HG03095 (cell line): ENCODE data around the gene GLB1L2.
"Not testable (repeated sequence)": the region's sequence is repeated elsewhere in the genome, so short reads cannot be mapped to it uniquely, and the experiment has no call there.

Experiments used
- ATAC-seq: cut with Tn5 transposase; IDR thresholded peaks from one replicate; pipeline ENCODE4 v1.9.1; 2021; ENCODE audit warnings: moderate library complexity; ENCODE audit not compliant: unreplicated experiment

Gene GLB1L2, protein sequence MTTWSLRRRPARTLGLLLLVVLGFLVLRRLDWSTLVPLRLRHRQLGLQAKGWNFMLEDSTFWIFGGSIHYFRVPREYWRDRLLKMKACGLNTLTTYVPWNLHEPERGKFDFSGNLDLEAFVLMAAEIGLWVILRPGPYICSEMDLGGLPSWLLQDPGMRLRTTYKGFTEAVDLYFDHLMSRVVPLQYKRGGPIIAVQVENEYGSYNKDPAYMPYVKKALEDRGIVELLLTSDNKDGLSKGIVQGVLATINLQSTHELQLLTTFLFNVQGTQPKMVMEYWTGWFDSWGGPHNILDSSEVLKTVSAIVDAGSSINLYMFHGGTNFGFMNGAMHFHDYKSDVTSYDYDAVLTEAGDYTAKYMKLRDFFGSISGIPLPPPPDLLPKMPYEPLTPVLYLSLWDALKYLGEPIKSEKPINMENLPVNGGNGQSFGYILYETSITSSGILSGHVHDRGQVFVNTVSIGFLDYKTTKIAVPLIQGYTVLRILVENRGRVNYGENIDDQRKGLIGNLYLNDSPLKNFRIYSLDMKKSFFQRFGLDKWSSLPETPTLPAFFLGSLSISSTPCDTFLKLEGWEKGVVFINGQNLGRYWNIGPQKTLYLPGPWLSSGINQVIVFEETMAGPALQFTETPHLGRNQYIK

DNA sequence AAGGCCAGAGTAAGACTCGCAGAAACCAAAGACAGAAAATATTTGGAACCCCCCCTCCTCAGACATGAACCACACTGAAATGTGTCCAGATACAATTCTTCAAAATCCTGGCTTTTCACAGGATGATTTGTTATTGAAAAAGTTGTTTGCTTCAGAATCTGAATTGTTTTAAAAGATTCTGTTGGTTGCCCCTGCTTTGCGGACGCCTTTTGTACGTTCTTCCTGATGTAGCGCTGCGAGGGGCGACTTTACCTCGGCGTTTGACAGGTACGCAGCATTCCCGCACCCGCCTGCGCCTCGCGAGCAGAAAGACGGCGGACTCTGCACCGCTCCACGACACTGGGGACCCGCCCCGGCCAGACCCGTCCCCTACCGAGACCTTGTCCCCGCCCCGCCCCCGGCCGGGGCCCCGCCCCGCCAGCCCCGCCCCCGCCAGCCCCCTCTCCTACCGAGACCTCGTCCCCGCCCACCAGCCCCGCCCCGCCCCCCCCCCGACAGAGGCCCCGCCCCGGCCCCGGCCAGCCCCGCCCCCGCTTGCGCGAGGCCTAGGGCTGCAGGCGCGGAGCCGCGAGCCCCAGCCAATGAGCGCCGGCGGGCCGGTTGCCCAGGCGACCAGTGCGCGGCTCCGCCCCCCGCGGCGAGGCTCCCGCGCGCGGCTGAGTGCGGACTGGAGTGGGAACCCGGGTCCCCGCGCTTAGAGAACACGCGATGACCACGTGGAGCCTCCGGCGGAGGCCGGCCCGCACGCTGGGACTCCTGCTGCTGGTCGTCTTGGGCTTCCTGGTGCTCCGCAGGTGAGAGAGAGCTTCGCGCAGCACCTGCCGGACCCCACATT is at the start of gene GLB1L2:
Gene GLB1L2, plus strand, starts transcription at position 635 of the 835 bp plus-strand sequence. Its CDS starts 74 bp downstream, at position 709.
- ATAC-seq = no peak

DNA sequence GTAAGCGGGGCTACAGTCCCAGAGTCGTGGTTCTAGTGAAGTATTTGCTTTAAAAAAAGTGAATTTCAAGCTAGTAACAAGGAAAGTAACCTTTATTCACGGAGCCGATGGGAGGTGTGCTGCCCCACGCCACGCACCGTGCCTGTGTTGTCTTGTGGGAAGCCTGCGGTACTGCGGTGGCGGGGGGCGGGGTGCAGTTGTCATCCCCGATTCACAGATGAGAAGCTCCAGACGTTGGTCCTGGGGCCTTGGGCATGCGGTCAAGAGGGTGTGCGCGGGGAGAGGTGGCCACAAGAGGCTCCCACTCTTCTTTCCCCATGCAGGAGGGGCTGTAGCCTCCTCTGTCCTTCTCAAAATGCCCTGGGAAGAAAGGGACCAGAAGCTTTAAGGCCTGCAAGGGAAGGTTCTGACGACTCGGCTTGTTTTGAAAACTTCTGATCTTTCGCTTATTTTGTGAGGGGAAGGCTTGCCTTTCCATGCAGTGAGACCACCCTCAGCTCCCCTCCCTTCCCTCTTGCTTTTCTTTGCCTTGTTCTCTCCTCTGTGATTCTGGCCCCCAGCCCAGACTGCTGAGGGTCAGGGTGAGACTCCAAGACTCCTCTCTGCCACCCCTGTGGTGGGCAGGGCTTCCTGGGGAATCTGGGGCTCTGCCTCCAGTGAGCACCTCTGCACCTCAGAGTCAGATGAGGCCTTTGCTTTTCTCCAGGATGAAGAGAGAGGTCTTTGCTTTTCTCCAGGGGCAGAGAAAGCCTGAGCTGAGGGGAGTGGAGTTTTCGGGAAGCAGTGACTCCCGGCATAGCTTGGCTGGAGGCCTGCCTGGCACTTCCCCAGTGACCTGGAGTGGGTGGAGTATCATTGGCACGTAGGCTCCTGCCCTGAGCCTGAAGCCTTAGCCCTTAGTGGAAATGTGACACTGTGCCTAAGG is 49.4 kb upstream of the GLB1L2 start:
- ATAC-seq = no peak

DNA sequence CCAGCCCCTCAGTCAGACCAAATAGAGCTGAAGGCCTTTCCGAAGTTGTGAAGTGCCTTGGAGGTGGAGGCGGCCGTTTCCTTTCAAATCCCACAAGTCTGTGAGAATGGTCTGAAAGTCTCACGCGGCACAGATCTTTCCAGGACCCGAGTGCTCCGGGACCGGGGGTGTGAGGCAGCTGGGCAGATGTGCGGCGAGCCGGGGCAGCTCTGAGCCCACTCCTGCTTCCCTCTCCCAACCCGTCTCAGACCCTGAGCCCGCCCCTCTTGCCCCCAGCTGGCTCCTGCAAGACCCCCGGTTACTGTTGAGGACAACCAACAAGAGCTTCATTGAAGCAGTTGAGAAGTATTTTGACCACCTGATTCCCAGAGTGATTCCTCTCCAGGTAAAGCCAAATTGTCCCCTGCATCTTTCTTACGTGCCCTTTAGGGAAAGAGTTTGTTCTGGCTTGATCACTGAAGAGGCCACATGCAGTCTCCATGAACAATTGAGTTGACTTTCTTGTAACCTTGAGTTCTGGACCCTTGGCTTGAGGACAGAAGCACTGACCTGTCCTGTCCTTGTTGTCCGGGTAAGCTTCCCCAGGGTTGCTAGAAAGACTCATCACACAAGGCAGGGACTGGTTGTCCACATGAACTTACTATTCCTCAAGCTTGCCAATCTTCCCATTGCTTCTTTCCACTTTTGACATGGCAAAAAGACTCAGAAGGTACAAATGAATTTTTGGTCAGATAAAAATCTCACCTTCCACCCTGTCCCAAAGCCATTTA is 48.1 kb upstream of the GLB1L2 start:
- no peak for ATAC-seq

DNA sequence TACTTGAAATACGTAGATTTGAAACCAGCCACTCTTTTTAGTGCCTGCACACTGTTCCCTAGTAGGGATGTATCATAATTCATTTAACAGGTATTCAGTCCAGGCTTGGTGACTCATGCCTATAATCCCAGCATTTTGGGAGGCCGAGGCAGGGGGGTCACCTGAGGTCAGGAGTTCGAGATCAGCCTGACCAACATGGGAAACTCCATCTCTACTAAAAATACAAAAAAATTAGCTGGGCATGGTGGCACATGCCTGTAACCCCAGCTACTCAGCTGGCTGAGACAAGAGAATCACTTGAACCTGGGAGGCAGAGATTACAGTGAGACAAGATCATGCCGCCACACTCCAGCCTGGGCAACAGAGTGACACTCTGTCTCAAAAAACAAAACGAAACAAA is 47.4 kb upstream of the GLB1L2 start:
- not testable (repeated sequence) for ATAC-seq

DNA sequence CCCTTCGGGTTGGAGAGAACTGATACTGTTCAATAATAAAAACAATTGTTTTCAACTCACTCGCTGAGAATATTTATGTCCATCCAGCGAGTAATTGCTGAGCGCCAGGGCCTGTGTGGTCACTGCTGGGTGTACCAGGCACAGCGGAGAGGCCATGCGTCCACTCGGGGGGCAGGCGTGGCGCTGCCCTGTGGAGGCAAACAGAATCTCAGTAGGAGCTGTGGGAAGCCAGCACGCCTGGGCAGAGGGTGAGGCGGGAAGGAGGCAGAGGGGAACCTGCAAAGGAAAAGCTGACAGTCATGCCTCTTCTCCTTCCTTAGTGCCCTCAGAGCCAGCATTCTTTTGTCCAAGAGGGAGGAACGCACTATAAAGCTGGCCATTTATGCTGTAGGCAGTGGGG is 44.2 kb upstream of the GLB1L2 start:
- ATAC-seq = no peak

DNA sequence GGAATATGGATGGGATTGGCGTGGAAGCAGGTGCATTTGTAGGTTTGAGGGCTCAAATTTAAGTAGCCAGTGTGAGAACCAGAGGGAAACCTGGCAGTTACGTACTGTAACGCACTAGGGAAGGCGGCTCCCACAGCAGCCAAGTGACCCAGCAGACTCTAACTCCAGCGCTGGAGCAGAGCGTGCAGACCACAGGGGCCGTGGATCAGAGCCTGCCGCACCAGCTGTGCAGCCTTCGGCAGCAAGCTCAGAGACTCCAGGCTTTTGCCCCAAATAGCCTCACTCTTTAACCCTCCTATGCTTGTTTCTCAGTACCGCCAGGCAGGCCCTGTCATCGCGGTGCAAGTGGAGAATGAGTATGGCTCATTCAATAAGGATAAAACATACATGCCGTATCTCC is 43.3 kb upstream of the GLB1L2 start:
- ATAC-seq = no peak

DNA sequence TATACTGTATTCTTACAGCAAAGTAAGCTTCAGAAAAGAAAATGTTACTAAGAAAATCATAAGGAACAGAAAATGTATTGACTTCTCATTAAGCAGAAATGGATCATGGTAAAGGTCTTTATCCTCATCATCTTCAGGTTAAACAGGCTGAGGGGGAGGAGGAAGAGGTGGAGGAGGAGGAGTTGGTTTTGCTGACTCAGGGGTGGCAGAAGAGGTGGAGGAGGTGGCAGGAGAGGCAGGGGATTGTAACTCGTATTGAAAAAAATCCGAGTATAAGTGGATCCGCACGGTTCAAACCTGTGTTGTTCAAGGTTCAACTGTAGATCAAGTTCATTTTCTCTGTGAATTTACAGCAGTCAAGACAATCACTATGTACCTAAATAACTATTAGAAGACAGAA is 42.6 kb upstream of the GLB1L2 start:
- ATAC-seq = no peak

DNA sequence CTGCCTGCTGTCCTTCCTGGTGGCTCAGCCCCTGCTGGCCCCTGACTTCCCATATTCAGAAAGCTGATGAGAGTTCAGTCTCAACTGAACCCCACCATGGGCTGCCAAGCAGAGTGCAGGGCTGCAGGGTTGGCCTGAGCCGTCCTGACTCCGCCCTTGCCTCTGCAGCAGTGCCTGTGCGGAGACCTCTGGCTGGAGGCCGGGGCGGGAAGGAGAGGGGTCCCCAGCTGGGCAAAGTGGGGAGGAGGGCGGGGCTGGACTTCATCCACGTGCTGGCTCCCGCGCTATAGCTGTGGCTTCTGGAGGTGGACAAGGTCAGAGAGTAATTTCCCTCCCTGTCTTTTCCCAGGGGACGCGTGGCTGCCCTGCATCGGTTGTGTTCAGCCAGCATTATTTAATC is 42.0 kb upstream of the GLB1L2 start:
- ATAC-seq = no peak

DNA sequence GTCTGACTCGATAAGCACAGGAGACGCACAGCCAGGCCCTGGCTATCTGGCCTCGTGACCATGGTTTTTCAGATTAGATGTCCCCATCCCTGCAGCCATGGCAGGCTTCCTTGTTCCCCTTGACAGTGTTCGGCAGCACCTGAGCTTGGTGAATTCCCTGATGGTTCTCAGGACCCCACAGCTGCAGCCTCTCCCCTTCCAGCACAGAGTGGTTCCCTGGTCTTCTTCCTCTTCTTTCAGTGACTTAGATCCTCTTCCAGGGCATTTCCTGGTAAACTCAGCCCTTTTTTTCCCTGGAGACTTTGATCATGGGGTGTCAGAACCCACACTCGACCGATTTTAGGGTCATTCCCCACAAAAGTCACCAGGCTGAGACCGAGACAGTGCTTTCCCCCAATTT is 41.1 kb upstream of the GLB1L2 start:
- ATAC-seq = no peak

DNA sequence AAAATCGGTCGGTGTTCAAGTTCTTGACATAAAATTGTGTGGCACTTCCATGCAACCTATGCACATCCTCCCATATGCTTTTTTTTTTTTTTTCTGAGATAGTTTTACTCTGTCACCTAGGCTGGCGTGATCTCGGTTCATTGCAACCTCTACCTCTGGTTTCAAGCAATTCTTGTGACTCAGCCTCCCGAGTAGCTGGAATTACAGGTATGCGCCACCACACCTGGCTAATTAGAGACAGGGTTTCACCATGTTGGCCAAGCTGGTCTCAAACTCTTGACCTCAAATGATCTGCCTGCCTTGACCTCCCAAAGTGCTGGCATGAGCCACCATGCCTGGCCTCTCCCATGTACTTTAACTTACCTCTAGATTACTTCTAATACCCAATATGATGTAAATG is 40.6 kb upstream of the GLB1L2 start:
- no peak for ATAC-seq

DNA sequence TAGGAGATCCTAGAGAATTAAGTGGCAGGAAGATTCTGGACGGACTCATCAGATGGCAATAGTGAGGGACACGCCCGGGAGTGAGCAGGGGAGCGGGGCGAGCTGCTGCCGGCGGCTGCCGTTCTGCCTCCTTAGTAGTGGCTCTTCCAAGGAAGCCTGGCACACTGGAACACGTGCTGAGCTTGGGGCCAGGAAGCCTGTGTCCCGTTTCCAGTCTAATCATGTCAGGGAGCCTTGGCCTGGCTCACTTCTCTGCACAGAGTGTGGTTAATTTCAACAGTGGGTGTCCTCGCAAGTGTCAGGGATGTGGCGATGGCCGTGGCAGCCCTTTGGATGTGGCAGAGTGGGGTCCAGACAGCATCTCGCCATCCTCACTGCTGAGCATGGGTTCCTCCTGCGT is 39.1 kb upstream of the GLB1L2 start:
- no peak for ATAC-seq

DNA sequence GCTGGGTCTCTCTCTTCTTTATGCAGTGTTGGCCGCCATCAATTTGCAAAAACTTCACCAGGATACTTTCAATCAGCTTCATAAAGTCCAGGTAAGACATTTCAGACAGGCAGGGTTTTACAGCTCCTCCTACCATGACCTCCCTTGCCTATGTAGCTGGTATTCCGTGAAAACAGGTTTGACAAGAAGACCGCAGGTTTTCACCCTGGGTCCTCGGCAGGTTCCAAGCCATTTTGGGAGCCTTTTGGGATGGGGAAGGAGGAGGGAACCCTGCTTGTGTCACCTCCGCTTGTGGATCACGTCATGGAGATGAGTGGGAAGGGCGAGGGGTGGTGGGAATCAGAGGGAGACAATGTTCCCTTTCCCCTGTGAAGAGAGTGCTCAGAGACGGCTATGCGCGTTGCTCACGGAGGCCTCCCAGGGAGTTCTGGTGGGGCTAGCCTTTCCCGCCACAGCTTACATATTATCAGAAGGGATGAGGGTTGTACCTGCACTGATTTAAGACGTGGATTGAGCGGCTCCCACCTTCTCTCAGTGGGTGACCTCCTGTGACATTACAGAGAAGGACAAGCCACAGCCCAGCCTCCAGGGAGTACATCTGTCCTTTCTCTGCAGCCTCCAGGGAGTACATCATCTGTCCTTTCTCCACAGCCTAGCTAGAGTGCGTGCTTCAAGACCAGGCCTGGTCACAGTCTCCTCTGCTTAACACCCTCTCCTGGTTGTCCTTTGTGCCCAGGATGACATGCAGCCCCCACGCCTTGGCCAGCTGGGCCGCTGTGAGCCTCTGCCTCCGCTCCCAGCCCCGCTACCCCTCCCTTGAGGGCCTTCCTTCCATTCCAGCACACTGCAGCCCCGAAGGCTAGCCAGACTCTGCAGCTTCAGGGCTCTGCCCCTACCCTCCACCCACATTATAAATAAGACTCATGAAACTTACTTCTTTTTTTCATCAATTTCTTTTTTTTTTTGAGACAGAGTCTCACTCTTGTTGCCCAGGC is 38.4 kb upstream of the GLB1L2 start:
- ATAC-seq = no peak

DNA sequence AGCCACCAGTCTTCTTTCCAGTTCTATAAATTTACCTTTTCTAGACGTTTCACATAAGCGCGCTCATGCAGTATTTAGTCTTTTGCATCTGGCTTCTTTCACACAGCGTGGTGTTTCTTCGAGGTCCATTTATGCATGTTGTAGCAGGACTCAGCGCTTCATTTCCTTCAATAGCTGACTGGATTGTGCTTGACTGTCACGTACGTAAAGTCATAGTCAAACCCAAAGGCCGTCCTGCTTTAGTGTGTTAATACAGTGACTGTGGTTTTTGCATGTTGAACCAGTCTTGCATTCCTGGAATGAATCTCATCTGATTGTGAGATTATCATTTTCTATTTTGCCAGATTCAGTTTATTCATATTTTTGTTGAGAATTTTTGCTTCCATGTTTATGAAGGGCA is 37.1 kb upstream of the GLB1L2 start:
- no peak for ATAC-seq

DNA sequence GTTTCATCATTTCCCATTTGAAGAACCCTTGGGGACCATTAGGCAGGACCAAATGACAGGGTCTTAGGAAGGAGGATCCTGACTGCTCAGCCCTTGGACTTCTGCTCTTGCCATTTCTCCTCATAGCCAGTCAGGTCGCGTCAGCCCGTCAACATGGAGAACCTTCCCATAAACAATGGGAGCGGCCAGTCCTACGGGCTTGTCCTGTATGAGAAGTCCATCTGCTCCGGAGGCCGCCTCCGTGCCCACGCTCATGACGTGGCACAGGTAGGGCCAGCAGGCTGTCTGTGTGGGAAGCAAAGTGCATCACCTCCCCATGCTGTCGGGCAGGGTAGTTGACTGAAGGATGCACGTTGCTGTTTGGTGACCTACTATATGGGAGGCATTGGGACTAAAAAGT is 19.6 kb upstream of the GLB1L2 start:
- ATAC-seq = no peak

DNA sequence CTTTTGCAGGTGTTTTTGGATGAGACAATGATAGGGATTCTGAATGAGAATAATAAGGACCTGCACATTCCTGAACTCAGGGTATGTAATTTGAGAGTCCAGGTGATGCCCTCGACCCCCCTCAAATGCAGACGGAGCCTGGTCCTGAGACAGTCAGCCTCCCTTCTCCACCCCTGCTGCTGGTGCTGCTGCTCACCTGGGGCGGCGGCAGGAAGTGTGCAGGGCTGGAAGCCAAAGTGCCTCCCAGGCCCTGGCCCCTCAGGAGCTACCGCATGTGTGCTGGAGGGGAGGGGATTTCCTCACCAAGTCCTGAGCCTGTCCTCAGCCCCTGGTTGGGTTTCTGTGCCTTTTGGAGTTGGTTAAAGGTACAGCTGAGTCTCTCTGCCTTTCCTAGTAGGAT is 19.0 kb upstream of the GLB1L2 start:
- ATAC-seq = no peak

DNA sequence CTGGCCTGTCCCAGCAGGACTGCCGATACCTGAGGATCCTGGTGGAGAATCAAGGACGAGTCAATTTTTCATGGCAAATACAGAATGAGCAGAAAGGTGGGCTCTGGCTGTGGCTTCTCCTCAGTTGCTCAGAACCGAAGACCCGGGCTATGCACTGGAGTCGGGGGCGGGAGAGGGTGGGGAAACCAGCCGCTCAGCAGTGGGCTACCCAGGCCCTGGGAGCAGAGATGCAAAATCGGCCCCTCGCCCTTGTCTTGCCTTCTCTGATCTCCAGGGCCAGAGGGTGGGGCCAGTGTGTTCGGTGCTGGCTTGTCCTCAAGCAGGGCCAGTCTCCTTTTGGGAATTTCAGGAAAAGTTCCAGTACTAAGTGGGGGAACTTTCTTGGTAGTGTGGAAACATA is 18.4 kb upstream of the GLB1L2 start:
- ATAC-seq = no peak

DNA sequence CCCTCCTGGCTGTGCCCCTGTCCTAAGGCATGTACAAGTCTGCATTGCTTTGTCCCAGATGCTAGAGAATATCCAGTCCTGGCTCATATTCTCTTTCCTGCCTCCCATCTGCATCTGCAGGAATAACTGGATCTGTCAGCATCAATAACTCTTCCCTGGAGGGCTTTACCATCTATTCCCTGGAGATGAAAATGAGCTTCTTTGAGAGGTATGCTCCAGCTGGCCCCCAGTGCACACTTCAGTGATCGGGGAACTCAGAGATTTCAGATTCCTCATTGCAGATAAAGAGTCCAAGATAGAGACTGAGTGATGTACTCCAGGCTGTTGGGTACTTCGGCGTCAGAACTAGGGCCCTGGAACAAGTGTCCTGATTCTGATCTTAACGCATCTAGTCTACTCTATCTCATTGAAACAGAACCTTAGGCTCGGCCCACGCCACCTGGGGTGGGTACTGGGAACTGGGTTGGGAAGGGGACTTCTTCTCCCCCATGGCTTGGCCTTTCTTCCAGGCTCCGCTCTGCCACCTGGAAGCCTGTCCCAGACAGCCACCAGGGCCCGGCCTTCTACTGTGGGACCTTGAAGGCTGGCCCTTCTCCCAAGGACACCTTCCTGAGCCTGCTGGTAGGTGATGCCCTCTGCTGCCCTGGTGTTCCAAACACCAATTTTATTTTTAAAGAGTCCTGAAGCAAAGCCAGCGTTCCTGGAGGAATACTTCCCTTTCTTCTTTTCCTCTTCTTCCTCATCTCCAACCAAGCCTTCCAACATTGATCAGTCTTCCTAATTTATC is 17.8 kb upstream of the GLB1L2 start:
- no peak for ATAC-seq

DNA sequence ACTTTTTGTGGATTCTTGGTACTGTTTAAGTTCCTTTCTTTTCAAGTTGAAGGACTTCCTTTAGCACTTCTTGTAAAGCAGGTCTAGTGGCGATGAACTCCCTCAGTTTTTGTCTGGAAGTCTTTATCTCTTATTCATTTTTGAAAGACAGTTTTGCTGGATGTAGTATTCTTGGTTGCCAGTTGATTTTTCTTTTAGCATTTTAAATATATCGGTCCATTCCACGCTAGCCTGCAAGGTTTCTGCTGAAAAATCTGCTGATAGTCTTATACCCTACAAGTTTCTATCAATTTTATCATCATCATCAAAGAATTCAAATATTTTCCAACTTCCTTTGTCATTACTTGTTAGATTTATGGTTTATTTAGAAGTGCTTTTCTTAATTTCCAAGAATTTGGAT is 14.7 kb upstream of the GLB1L2 start:
- no peak for ATAC-seq
